Prostate gland (tissue), 2 donors: Measurements from ENCODE around the gene FBH1.

Experiments used
- CTCF ChIP-seq, 4 experiments: fragments of 200-600 bp in 2 of 4; fragments of 450-650 bp in 2 of 4; sonication (generic) in 2 of 4; IDR thresholded peaks; 1 replicate in 3 of 4; 2 replicates in 1 of 4; pipeline ENCODE4 v1.5.1; 2016 to 2019; ENCODE audit warnings: antibody characterized with exemption in 4 of 4, mild to moderate bottlenecking in 2 of 4, moderate library complexity in 2 of 4
- POLR2A ChIP-seq: fragments of 450-650 bp; IDR thresholded peaks from one replicate; pipeline ENCODE4 v1.6.1; 2016; ENCODE audit warnings: antibody characterized with exemption, mild to moderate bottlenecking
- POLR2AphosphoS5 ChIP-seq: sonication (generic); formaldehyde crosslinking; IDR thresholded peaks from one replicate; pipeline ENCODE4 v1.6.1; 2017; ENCODE audit warnings: antibody characterized with exemption

- TF ChIP-seq POLR2AphosphoS5 (no peak), POLR2A (no peak), CTCF (IDR thresholded peaks at IDR 0.05) (no peak)
Measured at GRCh38 chr10:5903563-5903962, 13.5 kb downstream of the FBH1 start.
